DND-41 (cell line): ENCODE results near the gene HDAC10.

Experiments used
- EZH2 ChIP-seq: IDR thresholded peaks from 3 replicates; pipeline ENCODE4 v1.6.1; 2012; ENCODE audit warnings: borderline replicate concordance, low read depth, mild to moderate bottlenecking, moderate library complexity, low read length, inconsistent platforms; ENCODE audit not compliant: severe bottlenecking
- TF ChIP-seq, protein P1 (sequence below): IDR thresholded peaks from 2 replicates; pipeline ENCODE4 v1.5.1; 2012; ENCODE audit warnings: borderline replicate concordance, low read length, moderate library complexity, mild to moderate bottlenecking; ENCODE audit not compliant: poor library complexity, severe bottlenecking; ENCODE audit errors: extremely low read depth

DNA sequence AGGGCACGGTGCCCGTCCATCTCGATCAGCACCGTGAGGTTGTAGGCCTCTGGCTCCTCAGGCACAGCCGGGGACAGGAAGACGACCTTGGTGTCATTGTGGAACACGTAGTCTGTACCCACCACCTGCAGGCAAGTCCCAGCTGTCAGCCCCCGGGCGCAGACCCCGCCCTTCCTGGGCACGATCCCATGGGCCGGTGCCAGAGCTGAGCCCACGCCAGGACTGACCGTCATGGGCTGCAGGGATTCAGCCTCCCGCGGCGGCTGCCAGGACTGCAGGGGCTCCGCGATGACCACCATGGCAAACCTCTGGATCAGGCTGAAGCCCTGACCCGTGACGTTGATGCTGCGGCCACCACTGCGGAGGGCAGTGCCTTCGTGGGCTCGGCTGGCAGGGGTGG is 30.9 kb upstream of the HDAC10 start:
- TF ChIP-seq EZH2, result no peak
- TF ChIP-seq, protein P1, sequence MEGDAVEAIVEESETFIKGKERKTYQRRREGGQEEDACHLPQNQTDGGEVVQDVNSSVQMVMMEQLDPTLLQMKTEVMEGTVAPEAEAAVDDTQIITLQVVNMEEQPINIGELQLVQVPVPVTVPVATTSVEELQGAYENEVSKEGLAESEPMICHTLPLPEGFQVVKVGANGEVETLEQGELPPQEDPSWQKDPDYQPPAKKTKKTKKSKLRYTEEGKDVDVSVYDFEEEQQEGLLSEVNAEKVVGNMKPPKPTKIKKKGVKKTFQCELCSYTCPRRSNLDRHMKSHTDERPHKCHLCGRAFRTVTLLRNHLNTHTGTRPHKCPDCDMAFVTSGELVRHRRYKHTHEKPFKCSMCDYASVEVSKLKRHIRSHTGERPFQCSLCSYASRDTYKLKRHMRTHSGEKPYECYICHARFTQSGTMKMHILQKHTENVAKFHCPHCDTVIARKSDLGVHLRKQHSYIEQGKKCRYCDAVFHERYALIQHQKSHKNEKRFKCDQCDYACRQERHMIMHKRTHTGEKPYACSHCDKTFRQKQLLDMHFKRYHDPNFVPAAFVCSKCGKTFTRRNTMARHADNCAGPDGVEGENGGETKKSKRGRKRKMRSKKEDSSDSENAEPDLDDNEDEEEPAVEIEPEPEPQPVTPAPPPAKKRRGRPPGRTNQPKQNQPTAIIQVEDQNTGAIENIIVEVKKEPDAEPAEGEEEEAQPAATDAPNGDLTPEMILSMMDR, result no peak
